GM19452 (cell line): Measurements from ENCODE around the gene KIF21B.

Experiments
- ATAC-seq: cut with Tn5 transposase; IDR thresholded peaks from one replicate; pipeline ENCODE4 v1.9.1; 2021; ENCODE audit not compliant: unreplicated experiment

KIF21B gene

GRCh38 chr1:201020040-201020591 lies 3.4 kb downstream of the KIF21B start:
- ATAC-seq = no peak

GRCh38 chr1:201019321-201019977 lies 4.1 kb downstream of the KIF21B start:
- peak; percentile 57 for ATAC-seq

- ATAC-seq = no peak
Measured at GRCh38 chr1:201017828-201018163, 5.7 kb downstream of the KIF21B start.

DNA sequence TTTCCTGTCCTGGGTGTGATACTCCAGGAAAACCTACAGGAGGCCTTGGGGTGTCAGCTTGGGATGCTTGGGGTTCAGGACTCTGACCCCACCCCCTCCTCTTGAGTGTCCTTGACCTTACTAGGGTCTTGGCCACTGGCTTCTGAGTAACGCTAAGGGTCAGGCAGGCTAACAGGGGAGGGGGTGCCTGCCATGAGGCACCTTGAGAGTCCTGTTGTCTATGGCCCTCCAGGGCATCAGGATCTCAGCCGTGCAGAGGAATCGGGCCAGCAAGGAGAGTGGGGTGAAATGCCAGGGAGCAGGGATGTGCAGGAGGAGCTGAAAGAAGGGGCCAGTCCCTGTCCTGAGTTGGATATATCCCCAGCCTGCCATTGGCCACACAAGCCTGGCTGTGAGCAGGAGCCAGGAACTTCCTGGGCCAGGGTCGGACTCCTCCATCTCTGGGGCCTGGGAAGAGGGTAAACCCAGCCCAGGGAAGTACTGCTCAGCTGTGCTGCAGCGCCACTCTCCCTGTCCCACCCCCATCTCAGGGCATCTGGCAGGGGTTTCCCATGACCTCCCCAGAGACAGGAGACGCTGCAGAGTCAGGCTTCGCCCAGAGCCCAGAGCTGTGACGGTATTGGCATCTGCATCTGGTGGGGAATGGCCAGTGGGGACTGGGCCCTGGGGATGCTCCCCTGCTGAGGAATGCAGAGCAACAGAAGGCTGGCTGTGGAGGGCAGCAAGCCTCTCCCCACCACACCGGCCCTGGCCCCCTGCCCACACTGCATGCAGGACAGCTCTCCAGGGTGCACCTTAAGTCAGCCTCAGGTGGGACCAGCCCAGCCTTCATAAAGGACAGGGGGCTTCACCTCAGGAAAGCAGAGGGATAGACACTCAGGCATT lies 6.3 kb downstream of the KIF21B start:
- no peak for ATAC-seq

DNA sequence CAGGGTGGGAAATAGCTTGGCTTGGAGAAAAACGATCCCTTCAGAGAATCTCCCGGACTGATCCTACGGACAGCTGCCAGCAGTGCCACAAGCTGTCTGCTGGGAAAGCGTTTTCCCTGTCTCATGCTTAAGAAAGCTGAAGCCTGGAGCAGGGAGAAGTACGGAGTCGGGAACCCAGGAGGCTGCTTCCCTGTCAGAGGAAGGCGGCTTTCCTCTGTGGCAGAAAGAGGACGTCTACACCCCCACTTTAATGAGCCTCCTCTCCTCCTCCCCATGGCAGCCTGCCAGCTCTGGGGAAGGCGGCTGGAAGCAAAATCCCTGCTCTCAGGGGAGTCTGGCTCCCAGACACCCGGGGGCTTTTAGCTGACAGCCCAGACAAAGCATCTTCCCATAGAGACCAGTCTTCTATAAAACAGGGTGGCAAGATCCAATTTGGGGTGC lies 7.3 kb downstream of the KIF21B start:
- ATAC-seq = no peak

DNA sequence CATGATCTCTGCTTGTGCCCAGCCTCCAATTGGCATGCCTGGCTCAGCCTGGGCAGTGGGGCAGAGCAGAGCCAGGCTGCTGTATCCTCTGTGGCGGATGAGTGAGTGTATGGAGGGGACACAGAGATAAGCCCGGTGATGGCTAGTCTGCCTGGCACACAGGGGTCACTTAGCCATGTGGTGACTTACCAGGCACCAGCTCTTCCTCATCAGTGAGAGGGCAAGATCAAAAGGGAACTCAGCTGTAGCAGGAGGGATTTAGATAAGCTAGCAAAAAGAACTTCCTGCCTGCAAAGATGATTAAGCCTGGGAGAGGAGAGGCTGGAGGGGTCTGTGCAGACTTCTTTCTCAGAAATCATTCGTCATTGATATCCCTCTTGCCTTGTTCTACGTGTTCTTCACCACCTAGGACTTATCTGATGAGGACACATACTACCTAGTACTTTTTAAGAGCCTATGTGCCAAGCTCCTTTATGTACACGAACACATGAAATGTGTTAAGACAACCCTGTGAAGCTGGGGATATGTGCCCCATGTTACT lies 7.9 kb downstream of the KIF21B start:
- ATAC-seq = no peak

DNA sequence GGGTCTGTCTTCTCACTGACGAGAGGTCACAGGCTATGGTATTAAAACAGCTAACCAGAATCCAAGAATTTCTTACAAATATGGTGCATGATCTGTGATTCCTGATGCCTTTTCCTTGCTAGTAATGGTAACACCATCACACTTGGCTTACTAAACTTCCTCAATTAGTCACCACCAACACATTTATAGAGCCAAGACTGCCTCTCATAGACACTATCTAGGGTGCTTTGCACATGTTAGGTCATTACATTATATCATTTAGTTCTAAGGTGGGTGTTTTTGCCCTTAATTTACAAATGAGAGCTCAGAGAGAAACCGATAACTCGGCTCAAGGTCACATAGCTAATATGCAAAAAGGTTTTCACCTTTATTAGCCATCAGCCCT lies 8.7 kb downstream of the KIF21B start:
- ATAC-seq = no peak

GRCh38 chr1:201013991-201014815 lies 9.3 kb downstream of the KIF21B start:
- no peak for ATAC-seq

DNA sequence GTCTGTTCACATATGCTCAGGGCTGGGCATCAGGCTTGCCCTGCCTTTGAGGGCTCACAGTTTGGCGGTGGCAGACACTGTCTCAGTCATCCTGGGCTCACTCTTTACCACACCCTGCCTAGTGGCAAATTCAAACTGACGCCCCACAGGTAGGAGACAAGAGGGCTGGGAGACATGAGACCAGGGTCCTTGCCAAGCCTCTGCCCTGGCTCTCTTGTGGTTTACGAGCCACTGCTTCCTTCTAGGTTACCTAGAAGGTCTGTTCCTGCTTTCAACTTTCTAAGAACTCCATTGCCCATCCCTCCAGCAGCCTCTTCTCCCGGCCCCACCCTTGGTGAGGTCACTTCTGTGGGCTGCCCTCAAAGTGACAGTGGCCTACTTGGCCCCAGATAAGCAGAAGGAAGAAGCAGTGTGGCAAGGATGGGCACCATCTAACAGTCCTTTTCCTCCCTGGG lies 10.5 kb downstream of the KIF21B start:
- no peak for ATAC-seq

- ATAC-seq = no peak
Measured at GRCh38 chr1:201011616-201012015, 11.9 kb downstream of the KIF21B start.

DNA sequence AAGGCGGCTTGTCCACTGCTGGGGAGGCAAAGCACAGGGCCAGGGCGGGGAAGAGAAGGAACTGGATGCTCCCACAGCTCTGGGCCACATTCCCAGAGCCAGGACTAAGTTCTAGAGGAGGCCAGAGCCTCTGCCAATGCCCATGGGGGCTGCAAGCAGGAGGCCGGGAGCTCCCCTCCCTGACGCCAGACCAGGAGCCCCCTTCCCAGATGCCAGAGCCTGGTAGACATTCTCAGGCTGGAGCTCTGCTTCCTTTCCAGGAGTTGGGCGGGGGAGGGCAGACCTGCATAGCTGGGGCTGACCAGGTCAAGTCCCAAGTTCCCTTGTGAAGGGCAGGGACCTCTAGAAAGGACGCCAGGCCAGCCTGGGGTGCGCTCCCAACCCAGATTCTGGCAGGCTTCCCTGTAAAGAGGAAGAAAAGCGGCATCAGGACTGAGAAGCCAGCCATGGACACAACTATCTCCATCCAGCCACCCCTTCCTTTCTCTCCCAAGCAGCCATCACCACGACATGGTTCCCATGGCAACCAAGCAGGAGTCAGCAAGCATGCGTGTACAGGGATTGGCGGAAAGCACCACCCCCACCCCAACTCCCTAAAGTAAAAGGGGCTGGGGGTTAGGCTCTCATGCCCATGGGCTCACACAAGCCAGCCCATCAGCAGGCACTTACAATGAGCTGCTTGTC lies 13.4 kb downstream of the KIF21B start:
- ATAC-seq = no peak

DNA sequence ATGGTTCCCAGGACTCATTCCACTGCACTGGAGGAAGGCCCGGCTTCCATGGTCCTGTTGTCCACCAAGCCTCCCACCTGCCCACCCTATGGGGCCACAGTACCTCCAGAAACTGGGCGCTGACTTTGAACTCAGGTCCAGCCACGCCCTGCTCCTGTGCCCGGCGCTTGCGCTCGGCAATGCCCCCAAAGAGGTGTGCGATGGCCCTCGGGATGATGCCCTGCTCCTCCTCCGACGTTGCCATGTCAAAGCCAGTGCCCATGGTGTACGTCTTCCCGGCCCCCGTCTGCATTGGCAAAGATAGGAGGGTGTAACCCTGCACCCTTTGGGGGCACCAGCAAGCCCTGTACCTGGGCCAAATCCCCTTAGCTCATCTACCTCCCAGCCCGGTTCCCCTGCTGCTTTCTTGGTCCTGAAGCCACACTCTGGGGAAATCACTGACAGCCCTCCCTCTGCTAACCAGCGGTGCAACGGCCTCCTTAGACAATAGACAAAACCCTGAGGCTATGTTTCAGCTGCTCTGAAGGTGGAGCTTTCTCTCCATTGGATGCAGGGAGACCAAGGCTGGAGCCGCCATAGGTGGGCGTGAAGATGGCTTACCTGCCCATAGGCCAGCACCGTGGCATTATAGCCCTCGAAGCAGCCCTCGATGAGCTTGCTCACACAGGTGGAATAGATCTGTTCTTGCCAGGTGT lies 14.7 kb downstream of the KIF21B start:
- no peak for ATAC-seq

GRCh38 chr1:201007481-201007880 lies 16.0 kb downstream of the KIF21B start:
- ATAC-seq = no peak

- no peak for ATAC-seq
Measured at GRCh38 chr1:201006450-201006849, 17.1 kb downstream of the KIF21B start.

GRCh38 chr1:201004732-201005131 lies 18.8 kb downstream of the KIF21B start:
- no peak for ATAC-seq

GRCh38 chr1:201004154-201004553 lies 19.4 kb downstream of the KIF21B start:
- no peak for ATAC-seq

- ATAC-seq = no peak
Measured at GRCh38 chr1:201002510-201002909, 21.0 kb downstream of the KIF21B start.

GRCh38 chr1:201001962-201002361 lies 21.6 kb downstream of the KIF21B start:
- ATAC-seq = no peak

- ATAC-seq = no peak
Measured at GRCh38 chr1:201000391-201000790, 23.1 kb downstream of the KIF21B start.

DNA sequence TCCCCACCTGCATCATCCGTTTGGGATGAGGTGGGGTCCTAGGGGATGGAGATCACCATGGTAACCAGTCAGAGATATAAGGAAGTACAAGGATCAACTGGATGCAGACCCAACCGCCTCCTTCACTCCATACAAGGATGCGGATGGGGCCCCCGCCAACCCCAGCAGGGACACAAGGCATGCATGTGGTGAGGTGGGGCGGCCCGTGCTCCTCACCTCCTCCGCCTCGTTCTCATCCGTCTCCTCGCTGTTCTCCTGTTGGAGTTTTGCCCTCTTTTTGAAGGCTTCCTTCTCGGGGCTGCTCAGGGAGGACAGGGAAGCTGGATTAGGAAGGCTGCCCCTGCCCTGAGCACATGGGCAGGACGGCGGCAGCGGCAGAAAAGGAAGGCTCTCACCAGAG lies 23.8 kb downstream of the KIF21B start:
- ATAC-seq = no peak
